Activated naive CD4-positive, alpha-beta T cell (primary cell): Measurements from ENCODE around the gene GPR4.
"Not testable (repeated sequence)": the region's sequence is repeated elsewhere in the genome, so short reads cannot be mapped to it uniquely, and the experiment has no call there.

Experiments used
- DNase-seq, 4 experiments: peaks; one replicate each; lab custom pipeline; 2025; lab: John Stamatoyannopoulos, UW

GPR4 gene

GRCh38 chr19:45601524-45602374 is at the start of gene GPR4:
Gene GPR4 (minus strand): TSS chr19:45602212. CDS start chr19:45591866, 10,346 bp downstream.
- no peak for DNase-seq

DNA sequence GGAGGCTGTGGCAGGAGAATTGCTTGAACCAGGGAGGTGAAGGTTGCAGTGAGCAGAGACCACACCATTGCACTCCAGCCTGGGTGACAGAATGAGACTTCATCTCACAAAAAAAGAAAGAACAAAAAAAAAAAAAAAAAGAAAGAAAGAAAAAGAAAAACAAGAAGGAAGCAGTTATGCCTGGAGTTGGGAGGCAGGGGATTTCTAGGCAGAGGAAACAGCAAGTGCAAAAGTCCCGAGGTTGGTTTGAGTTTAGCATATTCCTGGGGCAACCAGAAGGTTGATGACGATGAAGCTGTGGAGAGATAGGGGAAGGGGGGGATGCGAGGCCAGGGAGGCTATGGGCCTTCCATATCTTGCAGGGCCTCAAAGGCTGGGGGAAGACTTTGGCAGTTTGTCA is 48.7 kb upstream of the GPR4 start:
- no peak for DNase-seq

- DNase-seq: no peak
Measured at GRCh38 chr19:45646345-45646698, 44.3 kb upstream of the GPR4 start.

DNA sequence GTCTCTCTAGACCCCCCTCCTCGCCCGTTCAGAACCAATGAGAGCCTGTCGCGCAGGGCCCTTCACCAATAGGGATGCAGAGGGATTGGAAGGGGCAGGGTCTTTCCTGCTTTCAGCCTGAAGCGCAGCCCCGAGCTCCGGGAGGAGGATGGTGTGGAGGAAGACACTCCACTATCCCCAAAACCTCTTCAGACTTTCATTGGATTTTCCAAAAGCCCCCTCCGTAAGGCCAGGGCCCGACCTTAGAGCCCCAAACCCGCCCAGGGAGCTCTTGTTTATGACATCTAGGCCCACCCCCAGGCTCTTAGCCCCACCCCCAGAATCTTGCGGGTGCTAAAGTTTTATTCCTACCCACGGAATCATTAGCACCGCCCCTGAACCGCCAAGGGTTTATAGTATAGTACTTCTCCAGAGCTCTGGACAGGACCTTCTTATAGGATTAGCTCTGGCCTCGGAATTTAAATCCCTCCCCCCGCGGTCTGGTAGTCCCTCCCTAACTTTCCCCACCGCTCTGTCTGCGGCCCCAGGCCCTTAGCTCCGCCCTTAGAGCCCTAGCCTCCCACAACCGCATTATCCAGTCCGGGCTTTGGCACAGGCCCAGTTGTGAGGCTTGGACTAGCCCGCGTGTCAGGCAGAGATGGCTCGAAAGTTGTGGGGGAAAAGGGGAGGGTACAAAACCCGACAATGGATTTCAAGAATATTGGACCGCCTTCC is 43.8 kb upstream of the GPR4 start:
- peak; percentile 39 to 57 (median 48) for DNase-seq

- no peak for DNase-seq
Measured at GRCh38 chr19:45645068-45645630, 43.1 kb upstream of the GPR4 start.

- no peak for DNase-seq
Measured at GRCh38 chr19:45643927-45644771, 42.1 kb upstream of the GPR4 start.

GRCh38 chr19:45643024-45643926 is 41.3 kb upstream of the GPR4 start:
- DNase-seq: peak; percentile 86 to 94 (median 90)

DNA sequence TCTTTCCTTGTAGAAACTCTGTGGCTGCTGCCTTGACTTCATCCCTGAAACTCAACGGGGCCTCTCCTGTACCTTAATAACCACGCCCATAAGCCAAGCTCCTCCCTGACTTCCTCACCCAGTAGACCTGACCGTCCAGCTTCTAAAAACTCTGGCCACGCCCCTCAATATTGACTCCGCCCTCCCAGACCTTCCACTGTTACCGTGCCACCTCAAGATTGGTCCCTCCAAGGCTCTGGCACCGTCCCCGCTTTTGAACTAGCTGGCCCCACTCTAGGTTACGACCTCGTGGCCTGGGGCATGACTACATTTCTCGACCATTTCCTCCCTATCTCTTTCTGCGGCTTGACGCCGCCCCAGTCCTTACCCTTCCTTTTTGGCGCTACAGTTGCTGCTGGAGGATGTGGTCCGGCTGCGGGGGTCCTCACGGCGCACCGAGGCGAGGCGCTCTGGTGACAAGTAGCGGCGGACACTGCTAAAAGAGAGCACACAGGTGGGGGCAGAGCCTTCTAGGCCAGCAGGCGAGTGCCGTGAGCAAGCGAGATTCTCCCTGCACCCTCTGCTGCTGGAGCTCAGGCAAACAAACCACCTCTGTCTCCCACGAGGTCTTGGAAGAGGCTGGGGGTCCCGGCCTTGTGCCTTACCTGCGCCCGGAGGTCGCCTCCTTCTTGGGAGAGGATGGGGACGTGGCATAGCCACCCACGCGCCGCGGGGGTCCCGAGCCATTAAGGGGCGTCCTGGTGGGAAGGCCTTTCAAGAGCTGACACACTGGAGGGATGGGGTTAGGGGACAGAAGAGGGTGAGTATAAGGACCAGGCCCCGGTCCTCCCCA is 39.5 kb upstream of the GPR4 start:
- peak in 3 of 4 experiments; percentile 26 to 39 (median 31) for DNase-seq

DNA sequence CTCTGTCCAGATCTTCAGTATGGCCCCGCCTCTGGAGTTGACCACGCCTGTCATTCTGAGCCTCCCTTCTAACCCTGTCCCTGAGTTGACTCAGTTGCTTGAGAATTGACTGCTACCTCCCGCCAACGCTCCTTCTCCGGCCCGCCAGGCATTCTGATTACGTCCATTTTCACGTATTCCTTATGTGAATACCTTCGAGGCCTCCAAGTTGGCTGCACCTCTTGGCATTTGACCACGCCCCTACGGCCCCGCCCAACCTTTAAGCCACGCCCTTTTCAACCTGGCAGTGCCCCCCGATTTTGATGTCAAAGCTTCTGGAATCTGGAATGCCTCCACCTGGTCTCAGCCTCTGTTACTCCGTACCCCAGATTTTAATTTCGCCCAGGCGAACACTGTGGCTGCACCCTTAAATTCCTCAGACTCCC is 38.8 kb upstream of the GPR4 start:
- DNase-seq: peak in 1 of 4 experiments; percentile 10

GRCh38 chr19:45638930-45639729 is 37.1 kb upstream of the GPR4 start, which contains the start of gene EML2:
Gene EML2 (minus strand): TSS chr19:45639397. CDS start chr19:45639376, 21 bp downstream.
- DNase-seq: peak in 3 of 4 experiments; percentile 12 to 63 (median 25)

- no peak for DNase-seq
Measured at GRCh38 chr19:45637890-45638667, 36.1 kb upstream of the GPR4 start.

DNA sequence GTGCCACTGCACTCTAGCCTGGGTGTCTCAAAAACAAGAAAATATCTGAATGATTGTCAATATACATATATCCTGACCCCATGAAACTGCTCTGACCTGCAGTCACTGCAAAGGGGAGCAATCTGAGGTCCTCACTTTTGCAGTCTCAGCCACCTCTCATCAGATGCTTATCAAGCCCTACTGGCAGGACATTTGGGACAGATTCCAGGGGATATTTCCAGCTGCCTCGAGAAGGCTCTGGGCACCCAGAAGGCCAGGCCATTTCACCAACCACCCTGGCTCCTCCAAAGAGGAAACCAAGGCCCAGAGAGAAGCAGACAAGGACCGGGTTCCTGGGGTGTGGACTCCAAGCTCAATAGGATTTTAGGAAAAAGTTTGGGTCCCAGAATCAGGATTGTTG is 34.9 kb upstream of the GPR4 start:
- no peak for DNase-seq

- DNase-seq: no peak
Measured at GRCh38 chr19:45636275-45636674, 34.3 kb upstream of the GPR4 start.

DNA sequence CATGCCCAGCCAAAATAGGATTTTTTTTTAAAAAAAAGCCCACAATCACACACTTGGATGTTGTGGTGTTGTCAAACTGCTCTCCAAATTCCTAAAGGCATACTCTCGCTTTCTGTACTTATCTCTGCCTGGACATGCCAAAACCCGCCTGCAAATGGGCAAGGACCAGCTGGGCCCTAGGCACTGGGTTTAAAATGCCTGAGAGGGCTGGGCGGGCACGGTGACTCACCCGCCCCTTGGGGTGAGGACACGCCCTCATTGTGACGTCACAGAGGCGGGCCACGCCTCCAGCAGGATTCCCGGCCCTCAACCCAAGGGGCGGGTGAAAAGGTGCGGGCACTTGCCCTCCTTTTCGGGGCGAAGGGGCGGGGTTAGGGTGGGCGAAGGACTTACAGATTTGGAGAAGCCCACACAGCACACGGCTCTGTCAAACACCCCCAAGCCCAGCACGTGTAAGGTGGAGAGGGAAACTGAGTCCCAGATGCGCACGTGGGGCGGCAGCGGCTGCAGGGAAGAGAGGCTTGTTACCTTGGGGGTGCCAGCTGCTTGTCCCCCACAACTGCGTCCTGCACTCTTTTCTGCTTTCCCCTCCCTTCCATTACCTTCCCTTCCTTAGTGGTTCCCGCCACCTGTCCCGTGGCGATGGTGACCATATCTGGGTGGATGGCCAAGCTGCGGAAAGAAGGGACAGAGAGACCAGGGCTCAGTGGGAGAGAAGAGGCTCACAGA is 30.6 kb upstream of the GPR4 start:
- DNase-seq: peak in 1 of 4 experiments; percentile 7

DNA sequence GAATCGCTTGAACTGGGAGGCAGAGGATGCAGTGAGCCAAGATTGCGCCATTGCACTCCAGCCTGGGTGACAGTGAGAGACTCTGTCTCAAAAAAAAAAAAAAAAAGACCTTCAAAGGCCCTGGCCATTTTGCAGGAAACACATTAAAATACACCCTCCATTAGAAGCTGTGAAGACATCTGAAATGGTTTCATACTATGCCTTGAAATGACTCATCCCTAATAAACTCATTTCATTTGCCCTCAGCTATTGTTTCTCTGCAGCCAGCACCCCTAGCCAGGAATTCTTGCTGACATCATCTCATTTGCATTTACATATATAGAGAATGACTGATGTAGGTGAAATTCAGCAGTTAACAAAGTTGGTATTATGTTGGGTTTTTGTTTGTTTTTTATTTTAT is 28.5 kb upstream of the GPR4 start:
- no peak for DNase-seq

DNA sequence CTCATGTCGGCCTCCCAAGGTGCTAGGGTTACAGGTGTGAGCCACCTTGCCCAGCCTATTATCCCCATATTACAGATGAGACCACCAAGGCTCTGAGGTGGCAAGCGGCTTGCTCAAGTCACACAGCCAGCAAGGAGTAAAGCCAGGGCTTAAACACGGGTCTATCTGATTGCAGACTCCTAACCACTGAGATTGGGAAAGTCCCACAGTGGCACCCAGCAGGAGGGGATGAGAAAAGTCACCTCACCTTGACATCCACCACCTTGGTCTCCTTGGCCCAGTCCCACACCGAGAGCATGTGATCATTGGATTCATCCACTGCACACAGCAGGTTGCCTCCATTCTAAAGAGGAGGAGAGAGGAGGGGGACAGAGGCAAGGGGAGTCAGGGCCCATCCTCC is 27.7 kb upstream of the GPR4 start:
- no peak for DNase-seq

DNA sequence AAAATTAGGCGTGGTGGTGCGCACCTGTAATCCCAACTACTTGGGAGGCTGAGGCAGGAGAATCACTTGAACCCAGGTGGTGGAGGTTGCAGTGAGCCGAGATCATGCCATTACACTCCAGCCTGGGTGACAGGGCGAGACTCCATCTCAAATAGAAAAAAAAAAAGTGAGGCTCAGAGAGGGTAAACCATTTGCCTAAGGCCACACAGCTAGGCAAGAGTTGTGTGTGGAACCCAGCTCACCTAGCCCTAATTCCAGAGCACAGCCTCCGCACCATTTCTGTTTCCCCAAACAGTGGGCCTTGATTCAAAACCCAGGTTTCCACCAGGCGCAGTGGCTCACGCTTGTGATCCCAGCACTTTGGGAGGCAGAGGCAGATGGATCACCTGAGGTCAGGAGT is 26.2 kb upstream of the GPR4 start:
- not testable (repeated sequence) for DNase-seq

GRCh38 chr19:45623984-45624383 is 22.0 kb upstream of the GPR4 start:
- DNase-seq: no peak
